CD14-positive monocyte (primary cell): ENCODE measurements around the gene ATP6V0E1. TPM values are rescaled to one million over a fixed set of nuclear protein-coding genes. Genes with fewer than 3 reads are reported as not detected.

Experiments used
- DNase-seq, 3 donors: peaks; one replicate each; pipeline ENCODE4 v3.0.0-alpha.2; 2011 to 2022
- H2AFZ ChIP-seq: 2 replicates; pipeline ENCODE4 v1.6.0; 2012; ENCODE audit warnings: mild to moderate bottlenecking, low read depth, low read length, inconsistent platforms; ENCODE audit not compliant: insufficient read depth, poor library complexity, severe bottlenecking
- H3K27ac ChIP-seq, 2 donors: 1 replicate in 1 of 2; 2 replicates in 1 of 2; pipeline ENCODE4 v1.5.1; 2012 to 2013; ENCODE audit warnings: low read length in 2 of 2, control low read depth in 1 of 2, inconsistent platforms in 1 of 2, low read depth in 1 of 2, mild to moderate bottlenecking in 1 of 2
- H3K27me3 ChIP-seq, 2 donors: one replicate each; pipeline versions ENCODE4 v1.6.0 to v1.6.1; 2011 to 2013; ENCODE audit warnings: low read length in 2 of 2; ENCODE audit not compliant: control insufficient read depth in 2 of 2, insufficient read depth in 2 of 2
- H3K36me3 ChIP-seq, 2 donors: replicated peaks in 1 of 2; 1 replicate in 1 of 2; 2 replicates in 1 of 2; pipeline versions ENCODE4 v1.5.1 to v1.6.1; 2012 to 2013; ENCODE audit warnings: low read length in 2 of 2, control low read depth in 1 of 2, inconsistent platforms in 1 of 2, mild to moderate bottlenecking in 1 of 2; ENCODE audit not compliant: insufficient read depth in 2 of 2, control insufficient read depth in 1 of 2
- H3K4me1 ChIP-seq, 2 donors: 1 replicate in 1 of 2; 2 replicates in 1 of 2; pipeline versions ENCODE4 v1.5.1 to v1.6.1; 2012 to 2013; ENCODE audit warnings: low read length in 2 of 2, control low read depth in 1 of 2, inconsistent platforms in 1 of 2, mild to moderate bottlenecking in 1 of 2, moderate library complexity in 1 of 2; ENCODE audit not compliant: insufficient read depth in 2 of 2, control insufficient read depth in 1 of 2
- H3K4me2 ChIP-seq: replicated peaks from 2 replicates; pipeline ENCODE3; 2012; ENCODE audit warnings: low read length, moderate library complexity, mild to moderate bottlenecking; ENCODE audit not compliant: poor library complexity, severe bottlenecking; ENCODE audit errors: extremely low read depth
- H3K4me3 ChIP-seq, 3 experiments: fragments of 200-600 bp in 1 of 3; sonication (generic) in 1 of 3; replicated peaks in 1 of 3; 1 replicate in 2 of 3; 2 replicates in 1 of 3; pipeline ENCODE4 v1.5.1; 2011 to 2013; ENCODE audit warnings: low read length in 3 of 3, mild to moderate bottlenecking in 3 of 3, control low read depth in 2 of 3, low read depth in 2 of 3, inconsistent platforms in 1 of 3, moderate library complexity in 1 of 3
- H3K79me2 ChIP-seq: 2 replicates; pipeline ENCODE4 v1.6.0; 2012; ENCODE audit warnings: mild to moderate bottlenecking, control low read depth, inconsistent platforms, low read length, moderate library complexity; ENCODE audit not compliant: insufficient read depth
- H3K9ac ChIP-seq: 2 replicates; pipeline ENCODE4 v1.6.0; 2017; ENCODE audit warnings: low read length, mild to moderate bottlenecking; ENCODE audit not compliant: insufficient read depth, poor library complexity, severe bottlenecking
- H3K9me3 ChIP-seq, 2 donors: replicated peaks in 1 of 2; 1 replicate in 1 of 2; 2 replicates in 1 of 2; pipeline versions ENCODE4 v1.5.1 to v1.6.1; 2012 to 2013; ENCODE audit warnings: low read length in 2 of 2, control low read depth in 1 of 2; ENCODE audit not compliant: control insufficient read depth in 1 of 2, insufficient read depth in 1 of 2
- H4K20me1 ChIP-seq: 2 replicates; pipeline ENCODE4 v1.6.0; 2012; ENCODE audit warnings: mild to moderate bottlenecking, low read length, control low read depth, moderate library complexity; ENCODE audit not compliant: insufficient read depth
- H3K27ac Mint-ChIP-seq, 7 donors: one replicate each; pipeline ENCODE4 v1.8.0; 2020; ENCODE audit warnings: mild to moderate bottlenecking in 7 of 7, mixed read lengths in 7 of 7, moderate library complexity in 6 of 7, inconsistent platforms in 2 of 7
- H3K27me3 Mint-ChIP-seq, 3 donors: one replicate each; pipeline ENCODE4 v1.8.0; 2021 to 2022; ENCODE audit warnings: low read depth in 3 of 3, mild to moderate bottlenecking in 3 of 3, mixed read lengths in 3 of 3, moderate library complexity in 3 of 3, inconsistent platforms in 1 of 3
- H3K36me3 Mint-ChIP-seq, 2 donors: one replicate each; pipeline ENCODE4 v1.8.0; 2020; ENCODE audit warnings: mixed read lengths in 2 of 2, inconsistent platforms in 1 of 2, mild to moderate bottlenecking in 1 of 2
- H3K4me1 Mint-ChIP-seq: one replicate; pipeline ENCODE4 v1.8.0; 2020; ENCODE audit warnings: mild to moderate bottlenecking, mixed read lengths
- H3K4me3 Mint-ChIP-seq, 2 donors: one replicate each; pipeline ENCODE4 v1.8.0; 2020; ENCODE audit warnings: mild to moderate bottlenecking in 2 of 2, mixed read lengths in 2 of 2, moderate library complexity in 1 of 2
- H3K9me3 Mint-ChIP-seq, 7 donors: one replicate each; pipeline ENCODE4 v1.8.0; 2020 to 2022; ENCODE audit warnings: mixed read lengths in 7 of 7, mild to moderate bottlenecking in 6 of 7, moderate library complexity in 6 of 7, inconsistent platforms in 2 of 7
- CTCF ChIP-seq: fragments of 200-600 bp; IDR thresholded peaks from one replicate; pipeline ENCODE4 v1.8.0; 2022; ENCODE audit warnings: antibody characterized with exemption, mild to moderate bottlenecking
- WGBS: methylation state at CpG from one replicate; pipeline ENCODE4 v1.1.5; 2013; ENCODE audit warnings: missing lambda C conversion rate; ENCODE audit not compliant: insufficient coverage; 5-methylcytosine and 5-hydroxymethylcytosine counted together
- intact Hi-C, 2 donors: fragments of 100-400 bp; cut with micrococcal nuclease; formaldehyde crosslinking; loops; one replicate each; pipeline versions ENCODE4 v1.15.0 to v1.15.1; 2023
- polyA plus RNA-seq, 3 donors: library from polyadenylated mRNA; depleted of rRNA in 1 of 3; unstranded in 2 of 3; stranded (reverse) in 1 of 3; fragments of 300-500 nt in 2 of 3; fragments of >200 nt in 1 of 3; fragmentation: Illumina TruSeq in 2 of 3; gene quantifications; 1 replicate in 2 of 3; 2 replicates in 1 of 3; pipeline ENCODE4 v1.2.3, GENCODE V29; 2012 to 2021

ATP6V0E1 gene
- polyA plus RNA-seq, 3 donors = 216 to 760 (median 698) TPM

GRCh38 chr5:173047838-173048105 is 64.2 kb downstream of the ATP6V0E1 start:
- Histone ChIP-seq H3K9ac (no peak overlapping the region), H3K4me2 (no peak overlapping the region), H3K36me3 (no peaks in the 10 kb centered on the region), H3K4me1 (peaks cover 5 to 6% of the 10 kb centered on the region in 2 donors), H3K9me3 (no peaks in the 10 kb centered on the region), H4K20me1 (no peaks in the 10 kb centered on the region), H3K4me3 (no peak overlapping the region), H3K27ac (no peak overlapping the region), H3K27me3 (no peaks in the 10 kb centered on the region), H3K79me2 (no peaks in the 10 kb centered on the region), H2AFZ (no peak overlapping the region)
- peaks cover 7% of the 10 kb centered on the region for H3K4me1 Mint-ChIP-seq
- no peak for TF ChIP-seq CTCF
- H3K36me3 Mint-ChIP-seq = no peaks in the 10 kb centered on the region
- no peaks in the 10 kb centered on the region for H3K9me3 Mint-ChIP-seq
- no peak for DNase-seq
- intact Hi-C loops = no loop called here
- 97% methylated on average over 6 of the region's 6 CpGs for WGBS
- H3K27ac Mint-ChIP-seq = no peak overlapping the region
- no peak overlapping the region for H3K4me3 Mint-ChIP-seq
- H3K27me3 Mint-ChIP-seq = peaks cover 0 to 7% (median 1%) of the 10 kb centered on the region in 3 donors

- Histone ChIP-seq H3K27me3 (no peaks in the 10 kb centered on the region), H3K27ac (no peak overlapping the region), H3K79me2 (no peaks in the 10 kb centered on the region), H3K4me1 (peaks cover 13 to 14% of the 10 kb centered on the region in 2 donors), H3K36me3 (no peaks in the 10 kb centered on the region), H2AFZ (no peak overlapping the region), H4K20me1 (no peaks in the 10 kb centered on the region), H3K9ac (no peak overlapping the region), H3K4me2 (no peak overlapping the region), H3K4me3 (no peak overlapping the region), H3K9me3 (no peaks in the 10 kb centered on the region)
- Mint-ChIP-seq H3K4me3 (no peak overlapping the region), H3K27me3 (peaks cover 1 to 7% (median 3%) of the 10 kb centered on the region in 3 donors), H3K36me3 (no peaks in the 10 kb centered on the region), H3K9me3 (no peaks in the 10 kb centered on the region), H3K27ac (no peak overlapping the region), H3K4me1 (peaks cover 15% of the 10 kb centered on the region)
- DNase-seq = no peak
- no peak for TF ChIP-seq CTCF
- intact Hi-C loops = no loop called here
- no CpG with 5 or more reads among the region's 2 CpGs for WGBS
These were observed 67.2 kb downstream of the ATP6V0E1 start for GRCh38 chr5:173050791-173051190.
